ENCODE results near the gene DRG2. TPM values are rescaled to one million over a fixed set of nuclear protein-coding genes. Genes with fewer than 3 reads are reported as not detected.

DRG2 gene
- total RNA-seq, 2 donors from 2014 or later: 17.8 to 30.1 TPM

DNA sequence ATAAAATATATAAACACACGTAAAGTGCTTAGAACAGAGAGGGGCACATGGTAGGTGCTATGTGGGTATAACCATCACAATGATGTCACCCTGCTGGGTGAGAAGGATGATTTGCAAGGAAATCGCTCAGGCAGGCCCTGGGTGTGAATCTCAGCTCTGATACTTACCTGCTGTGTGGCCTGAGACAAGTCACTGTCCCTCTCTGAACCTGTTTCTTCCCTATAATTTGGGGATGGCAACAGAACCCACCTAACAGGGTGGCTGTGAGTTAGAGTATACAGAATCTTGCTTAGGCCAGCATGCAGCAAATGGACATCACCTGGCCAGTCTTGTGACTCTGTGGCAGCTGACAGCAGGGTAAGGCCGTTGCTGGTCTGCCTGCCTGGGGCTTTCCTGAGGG, 59.2 kb downstream of the DRG2 start:
- no peak for DNase-seq
- H3K4me1 ChIP-seq: no peaks in the 10 kb centered on the region
- ATAC-seq: no peak
- H3K9me3 ChIP-seq: no peaks in the 10 kb centered on the region
- no peaks in the 10 kb centered on the region for H3K27me3 ChIP-seq
- 73 to 76% methylated on average over 3 of the region's 3 CpGs for WGBS, 2 donors
- intact Hi-C loops (cut with DNase I): no loop called here
- TF ChIP-seq, protein P1, sequence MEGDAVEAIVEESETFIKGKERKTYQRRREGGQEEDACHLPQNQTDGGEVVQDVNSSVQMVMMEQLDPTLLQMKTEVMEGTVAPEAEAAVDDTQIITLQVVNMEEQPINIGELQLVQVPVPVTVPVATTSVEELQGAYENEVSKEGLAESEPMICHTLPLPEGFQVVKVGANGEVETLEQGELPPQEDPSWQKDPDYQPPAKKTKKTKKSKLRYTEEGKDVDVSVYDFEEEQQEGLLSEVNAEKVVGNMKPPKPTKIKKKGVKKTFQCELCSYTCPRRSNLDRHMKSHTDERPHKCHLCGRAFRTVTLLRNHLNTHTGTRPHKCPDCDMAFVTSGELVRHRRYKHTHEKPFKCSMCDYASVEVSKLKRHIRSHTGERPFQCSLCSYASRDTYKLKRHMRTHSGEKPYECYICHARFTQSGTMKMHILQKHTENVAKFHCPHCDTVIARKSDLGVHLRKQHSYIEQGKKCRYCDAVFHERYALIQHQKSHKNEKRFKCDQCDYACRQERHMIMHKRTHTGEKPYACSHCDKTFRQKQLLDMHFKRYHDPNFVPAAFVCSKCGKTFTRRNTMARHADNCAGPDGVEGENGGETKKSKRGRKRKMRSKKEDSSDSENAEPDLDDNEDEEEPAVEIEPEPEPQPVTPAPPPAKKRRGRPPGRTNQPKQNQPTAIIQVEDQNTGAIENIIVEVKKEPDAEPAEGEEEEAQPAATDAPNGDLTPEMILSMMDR (IDR thresholded peaks at IDR 0.05): no peak
- no peak for TF ChIP-seq POLR2A (IDR thresholded peaks at IDR 0.05)
- H3K4me3 ChIP-seq: no peak overlapping the region
- H3K27ac ChIP-seq: no peak overlapping the region
- H3K36me3 ChIP-seq (replicated peaks in 1 of 2; ENCODE audit: insufficient read depth in 1 of 2, low read depth in 2 of 2): no peaks in the 10 kb centered on the region

DNA sequence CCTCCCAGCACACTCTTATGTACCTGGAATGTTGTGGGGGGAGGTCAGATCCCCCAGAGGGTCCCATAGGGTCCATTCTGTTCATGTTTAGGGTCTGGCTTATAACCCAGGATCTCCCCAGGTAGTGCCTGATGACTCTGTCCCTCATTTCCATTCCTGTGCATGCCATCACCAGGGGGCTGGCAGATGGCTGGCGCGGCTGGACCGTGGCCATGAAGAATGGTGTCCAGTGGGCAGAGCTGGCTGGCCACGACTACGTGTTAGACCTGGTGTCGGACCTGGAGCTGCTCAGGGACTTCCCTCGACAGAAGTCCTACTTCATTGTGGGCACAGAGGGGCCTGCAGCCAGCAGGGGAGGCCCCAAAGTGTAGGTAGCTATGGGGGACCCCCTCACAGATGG, 60.8 kb downstream of the DRG2 start:
- intact Hi-C loops (cut with DNase I): no loop called here
- H3K4me1 ChIP-seq: peaks cover 6% of the 10 kb centered on the region
- ATAC-seq (no peak), DNase-seq (no peak)
- H3K27ac ChIP-seq: no peak overlapping the region
- TF ChIP-seq, protein P1 (IDR thresholded peaks at IDR 0.05): no peak
- no peak for TF ChIP-seq POLR2A (IDR thresholded peaks at IDR 0.05)
- 84% methylated on average over 7 of the region's 7 CpGs; no CpG with 5 or more reads in 1 of the 2 donors for WGBS, 2 donors
- no peaks in the 10 kb centered on the region for H3K27me3 ChIP-seq
- no peak overlapping the region for H3K4me3 ChIP-seq
- no peaks in the 10 kb centered on the region for H3K9me3 ChIP-seq
- no peaks in the 10 kb centered on the region for H3K36me3 ChIP-seq (replicated peaks in 1 of 2; ENCODE audit: insufficient read depth in 1 of 2, low read depth in 2 of 2)

DNA sequence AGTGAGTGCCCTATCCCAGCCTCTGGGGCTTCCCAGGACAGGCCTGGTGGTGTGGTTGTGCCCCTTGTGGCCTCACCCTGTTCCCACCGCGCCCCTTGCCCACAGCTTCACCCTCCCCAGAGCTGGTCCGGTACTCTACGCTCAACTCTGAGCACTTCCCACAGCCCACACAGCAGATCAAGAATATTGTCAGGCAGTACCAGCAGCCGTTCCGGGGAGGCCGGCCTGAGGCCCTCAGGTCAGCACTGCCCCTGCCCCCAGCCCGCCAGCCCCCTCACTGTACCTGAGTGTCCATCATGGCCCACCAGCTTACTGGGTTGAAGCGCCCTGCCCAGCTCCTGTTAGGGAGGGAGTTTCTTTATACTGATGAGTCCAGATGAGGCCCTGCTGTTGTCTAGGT, 63.5 kb downstream of the DRG2 start:
- no peak overlapping the region for H3K27ac ChIP-seq
- intact Hi-C loops (cut with DNase I): no loop called here
- WGBS, 2 donors: 80 to 93% methylated on average over 1 to 8 of the region's 9 CpGs
- no peak for TF ChIP-seq POLR2A (IDR thresholded peaks at IDR 0.05)
- TF ChIP-seq, protein P1 (IDR thresholded peaks at IDR 0.05): no peak
- ATAC-seq (no peak), DNase-seq (no peak)
- no peak overlapping the region for H3K4me3 ChIP-seq
- H3K9me3 ChIP-seq: no peaks in the 10 kb centered on the region
- H3K36me3 ChIP-seq (replicated peaks in 1 of 2; ENCODE audit: insufficient read depth in 1 of 2, low read depth in 2 of 2): no peaks in the 10 kb centered on the region
- peaks cover 11% of the 10 kb centered on the region for H3K4me1 ChIP-seq
- H3K27me3 ChIP-seq: no peaks in the 10 kb centered on the region

DNA sequence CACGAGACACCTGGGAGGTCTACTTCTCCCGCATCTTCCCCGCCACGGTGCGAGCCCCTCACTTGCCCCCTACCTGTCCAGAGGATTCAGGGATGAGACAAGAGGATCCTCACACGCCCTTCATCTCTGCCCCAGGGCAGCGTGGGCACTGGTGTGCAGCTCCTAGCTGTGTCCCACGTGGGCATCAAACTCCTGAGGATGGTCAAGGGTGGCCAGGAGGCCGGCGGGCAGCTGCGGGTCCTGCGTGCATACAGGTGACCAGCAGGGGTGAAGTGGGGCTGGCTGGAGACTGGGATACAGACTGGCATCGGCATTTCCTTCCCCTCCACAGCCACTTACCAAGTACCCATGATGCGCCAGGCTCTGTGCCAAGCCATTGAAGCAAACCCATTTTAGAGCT, 67.4 kb downstream of the DRG2 start:
- Histone ChIP-seq H3K36me3 (replicated peaks in 1 of 2; ENCODE audit: insufficient read depth in 1 of 2, low read depth in 2 of 2) (no peaks in the 10 kb centered on the region), H3K9me3 (no peaks in the 10 kb centered on the region), H3K27me3 (no peaks in the 10 kb centered on the region), H3K4me1 (peaks cover 18% of the 10 kb centered on the region), H3K4me3 (no peak overlapping the region), H3K27ac (no peak overlapping the region)
- intact Hi-C loops (cut with DNase I): no loop called here
- 91 to 96% methylated on average over 10 to 14 of the region's 14 CpGs for WGBS, 2 donors
- DNase-seq (no peak), ATAC-seq (no peak)
- TF ChIP-seq, protein P1 (IDR thresholded peaks at IDR 0.05): no peak
- no peak for TF ChIP-seq POLR2A (IDR thresholded peaks at IDR 0.05)

DNA sequence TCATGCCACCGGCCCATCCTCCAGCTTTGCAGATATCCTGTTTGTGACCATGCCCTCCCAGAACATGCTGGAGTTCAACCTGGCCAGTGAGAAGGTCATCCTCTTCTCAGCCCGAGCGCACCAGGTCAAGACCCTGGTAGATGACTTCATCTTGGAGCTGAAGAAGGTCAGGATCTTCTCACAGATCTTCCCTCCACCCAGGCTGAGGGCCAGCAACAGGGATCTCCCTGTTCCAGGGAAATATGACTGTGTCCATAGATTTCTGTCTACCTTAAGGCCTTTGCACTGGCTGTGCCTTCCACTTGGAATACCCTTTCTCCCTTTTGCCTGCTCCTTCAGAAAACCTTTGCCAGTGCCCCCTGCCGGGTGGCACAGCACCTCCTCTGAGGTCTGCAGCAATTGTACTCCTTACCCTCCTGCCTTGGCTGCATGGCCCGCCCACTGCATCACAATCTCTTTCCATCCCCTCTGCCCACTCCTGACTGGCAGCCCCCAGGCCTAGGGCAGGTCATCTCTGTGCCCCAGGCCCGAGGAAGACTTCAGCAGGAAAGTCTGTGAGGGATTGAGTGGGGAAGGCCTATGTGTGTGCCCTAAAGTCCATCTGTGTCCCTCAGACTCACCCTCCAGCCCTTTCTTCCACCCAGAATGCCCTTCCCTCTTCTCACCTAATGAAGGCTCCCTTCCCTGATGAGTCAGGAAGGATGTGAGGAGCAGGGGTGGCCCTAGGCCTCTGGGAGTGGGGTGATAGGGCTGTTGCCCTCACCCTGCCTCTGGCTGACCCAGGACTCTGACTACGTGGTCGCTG, 68.6 kb downstream of the DRG2 start:
- TF ChIP-seq, protein P1 (IDR thresholded peaks at IDR 0.05): no peak
- TF ChIP-seq POLR2A (IDR thresholded peaks at IDR 0.05): no peak
- intact Hi-C loops (cut with DNase I): no loop called here
- H3K27ac ChIP-seq: no peak overlapping the region
- H3K4me3 ChIP-seq: no peak overlapping the region
- peaks cover 18% of the 10 kb centered on the region for H3K4me1 ChIP-seq
- H3K9me3 ChIP-seq: no peaks in the 10 kb centered on the region
- WGBS, 2 donors: 69 to 79% methylated on average over 8 of the region's 8 CpGs
- ATAC-seq (no peak), DNase-seq (no peak)
- H3K27me3 ChIP-seq: no peaks in the 10 kb centered on the region
- H3K36me3 ChIP-seq (replicated peaks in 1 of 2; ENCODE audit: insufficient read depth in 1 of 2, low read depth in 2 of 2): no peaks in the 10 kb centered on the region

Data from body of pancreas (tissue), 4 donors.